Neural cell (in vitro differentiated cells): ENCODE results near the gene DDX19B. TPM values are rescaled to one million over a fixed set of nuclear protein-coding genes. Genes with fewer than 3 reads are reported as not detected.

ENCODE experiments used
- H2AFZ ChIP-seq: fragments of 200-600, 300-800 bp; sonication (generic), shearing (Covaris generic); 2 replicates; pipeline ENCODE4 v1.6.0; 2014; ENCODE audit warnings: low read depth, mild to moderate bottlenecking, antibody characterized with exemption, low read length, moderate library complexity
- H3F3A ChIP-seq: fragments of 200-600 bp; shearing (Covaris generic); 2 replicates; pipeline ENCODE4 v1.6.1; 2016; ENCODE audit warnings: mild to moderate bottlenecking, moderate library complexity, mixed read lengths, antibody characterized with exemption, low read length; ENCODE audit not compliant: insufficient read depth, poor library complexity, severe bottlenecking
- H3K27ac ChIP-seq: fragments of 200-600, 300-800 bp; sonication (generic), shearing (Covaris generic); 2 replicates; pipeline ENCODE4 v1.5.1; 2014; ENCODE audit warnings: mild to moderate bottlenecking, low read length, moderate library complexity
- H3K27me3 ChIP-seq: fragments of 300-800, 200-600 bp; sonication (generic), shearing (Covaris generic); 2 replicates; pipeline ENCODE4 v1.6.0; 2014; ENCODE audit warnings: mild to moderate bottlenecking, low read depth, low read length, moderate library complexity; ENCODE audit not compliant: insufficient read depth
- H3K36me3 ChIP-seq: fragments of 300-800, 200-600 bp; sonication (generic), shearing (Covaris generic); 2 replicates; pipeline ENCODE4 v1.5.1; 2014; ENCODE audit warnings: mild to moderate bottlenecking, antibody characterized with exemption, low read length, moderate library complexity; ENCODE audit not compliant: insufficient read depth
- H3K4me2 ChIP-seq: fragments of 300-800, 200-600 bp; sonication (generic), shearing (Covaris generic); 2 replicates; pipeline ENCODE4 v1.6.0; 2014; ENCODE audit warnings: mild to moderate bottlenecking, low read length
- H3K4me3 ChIP-seq: fragments of 300-800, 200-600 bp; sonication (generic), shearing (Covaris generic); 2 replicates; pipeline ENCODE4 v1.5.1; 2014; ENCODE audit warnings: mild to moderate bottlenecking, low read length, moderate library complexity
- H3K79me2 ChIP-seq: fragments of 200-600 bp; shearing (Covaris generic); replicated peaks from 2 replicates; pipeline ENCODE4 v1.6.0; 2014; ENCODE audit warnings: mild to moderate bottlenecking, low read length, moderate library complexity; ENCODE audit not compliant: insufficient read depth
- H3K9ac ChIP-seq: fragments of 300-800, 200-600 bp; sonication (generic), shearing (Covaris generic); 2 replicates; pipeline ENCODE4 v1.6.1; 2016; ENCODE audit warnings: mild to moderate bottlenecking, low read length, mixed read lengths
- H3K9me2 ChIP-seq: fragments of 200-600 bp; shearing (Covaris generic); 2 replicates; pipeline ENCODE4 v1.6.1; 2016; ENCODE audit warnings: mild to moderate bottlenecking, low read length, mixed read lengths; ENCODE audit not compliant: insufficient read depth
- H3K9me3 ChIP-seq: fragments of 200-600, 300-800 bp; sonication (generic), shearing (Covaris generic); 2 replicates; pipeline ENCODE4 v1.6.1; 2016; ENCODE audit warnings: mild to moderate bottlenecking, mixed run types, low read length, moderate library complexity, mixed read lengths
- H4K20me1 ChIP-seq: fragments of 200-600 bp; shearing (Covaris generic); 2 replicates; pipeline ENCODE4 v1.6.1; 2016; ENCODE audit warnings: mild to moderate bottlenecking, mixed run types; ENCODE audit not compliant: insufficient read depth
- CTCF ChIP-seq: fragments of 450-650 bp; IDR thresholded peaks from 2 replicates; pipeline ENCODE4 v1.5.1; 2014; ENCODE audit warnings: antibody characterized with exemption, mild to moderate bottlenecking, moderate library complexity; ENCODE audit not compliant: poor library complexity, severe bottlenecking
- EP300 ChIP-seq: fragments of 450-650 bp; conservative IDR thresholded peaks from 2 replicates; pipeline ENCODE4 v1.6.1; 2014; ENCODE audit warnings: antibody characterized with exemption, mild to moderate bottlenecking, moderate library complexity; ENCODE audit not compliant: poor library complexity, severe bottlenecking
- EZH2 ChIP-seq: fragments of 200-600, 300-800 bp; shearing (Covaris generic), sonication (generic); IDR thresholded peaks from 2 replicates; pipeline ENCODE4 v1.6.1; 2014; ENCODE audit warnings: antibody characterized with exemption, low read length, borderline replicate concordance, mild to moderate bottlenecking; ENCODE audit not compliant: insufficient read depth, poor library complexity, severe bottlenecking
- MXI1 ChIP-seq: fragments of 450-650 bp; conservative IDR thresholded peaks from 2 replicates; pipeline ENCODE4 v1.6.1; 2014; ENCODE audit warnings: antibody characterized with exemption, mild to moderate bottlenecking; ENCODE audit not compliant: poor library complexity, severe bottlenecking
- POLR2AphosphoS5 ChIP-seq: IDR thresholded peaks from 2 replicates; pipeline ENCODE4 v1.6.1; 2012
- RAD21 ChIP-seq: fragments of 450-650 bp; conservative IDR thresholded peaks from 2 replicates; pipeline ENCODE4 v1.6.1; 2014; ENCODE audit warnings: antibody characterized with exemption, mild to moderate bottlenecking, moderate library complexity
- REST ChIP-seq: IDR thresholded peaks from 2 replicates; pipeline ENCODE4 v1.6.1; 2012; ENCODE audit warnings: borderline replicate concordance
- SMC3 ChIP-seq: fragments of 450-650 bp; conservative IDR thresholded peaks from 2 replicates; pipeline ENCODE4 v1.6.1; 2014; ENCODE audit warnings: antibody characterized with exemption, mild to moderate bottlenecking, moderate library complexity; ENCODE audit not compliant: poor library complexity
- TAF1 ChIP-seq: IDR thresholded peaks from 2 replicates; pipeline ENCODE4 v1.6.1; 2012; ENCODE audit warnings: low read depth
- polyA plus RNA-seq: library from polyadenylated mRNA; depleted of rRNA; stranded (reverse); fragments of >200 nt; gene quantifications from 2 replicates; pipeline ENCODE4 v1.2.3, GENCODE V29; 2014

The DDX19B gene
- polyA plus RNA-seq, 1 donor from 2014 or later: 47.8 TPM

GRCh38 chr16:70294385-70295025 is 4.5 kb upstream of the DDX19B start:
- Histone ChIP-seq H3F3A (no peaks in the 10 kb centered on the region), H3K9me3 (no peaks in the 10 kb centered on the region), H4K20me1 (no peaks in the 10 kb centered on the region), H3K9me2 (no peaks in the 10 kb centered on the region), H2AFZ (no peak overlapping the region), H3K36me3 (no peaks in the 10 kb centered on the region), H3K27me3 (no peaks in the 10 kb centered on the region), H3K27ac (no peak overlapping the region), H3K79me2 (peaks cover 12% of the 10 kb centered on the region), H3K4me3 (no peak overlapping the region), H3K9ac (no peak overlapping the region), H3K4me2 (no peak overlapping the region)
- TF ChIP-seq MXI1 (no peak), EP300 (no peak), CTCF (no peak)

DNA sequence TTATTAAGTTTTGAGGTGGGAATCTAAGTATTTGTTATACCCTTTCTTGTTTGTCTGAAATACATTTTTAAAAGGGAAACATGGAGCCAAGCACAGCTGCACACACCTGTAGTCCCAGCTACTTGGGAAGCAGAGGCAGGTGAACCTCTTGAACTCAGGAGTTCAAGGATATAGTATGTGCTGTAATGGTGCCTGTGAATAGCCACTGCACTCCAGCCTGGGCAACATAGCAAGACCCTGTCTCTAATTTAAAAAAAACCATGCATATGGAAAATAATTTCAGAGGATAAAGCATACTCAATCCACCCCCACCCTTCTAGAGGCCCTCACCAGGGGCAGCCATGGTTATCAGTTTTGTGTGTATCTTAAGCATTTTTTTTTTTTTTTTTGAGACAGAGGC is 3.4 kb upstream of the DDX19B start:
- no peaks in the 10 kb centered on the region for H3K9me3 ChIP-seq
- H3K27me3 ChIP-seq: no peaks in the 10 kb centered on the region
- peaks cover 23% of the 10 kb centered on the region for H3K79me2 ChIP-seq
- no peak overlapping the region for H3K4me3 ChIP-seq
- no peak for TF ChIP-seq SMC3
- TF ChIP-seq REST: no peak
- TF ChIP-seq POLR2AphosphoS5: no peak
- no peak for TF ChIP-seq EP300
- TF ChIP-seq RAD21: no peak
- TF ChIP-seq EZH2: no peak
- no peak for TF ChIP-seq CTCF
- TF ChIP-seq MXI1: no peak
- no peak for TF ChIP-seq TAF1
- H2AFZ ChIP-seq: no peak overlapping the region
- H3K9me2 ChIP-seq: no peaks in the 10 kb centered on the region
- H3K36me3 ChIP-seq: no peaks in the 10 kb centered on the region
- no peak overlapping the region for H3K9ac ChIP-seq
- H4K20me1 ChIP-seq: no peaks in the 10 kb centered on the region
- H3F3A ChIP-seq: no peaks in the 10 kb centered on the region
- no peak overlapping the region for H3K27ac ChIP-seq
- H3K4me2 ChIP-seq: no peak overlapping the region
